T-helper 1 cell treated with Interleukin-12 subunit alpha and Interleukin-12 subunit beta and Interleukin-4 antibody, amounts not matched to agents 30 μg/mL and 1 μg/mL, for 36 hours (primary cell): ENCODE data around the gene SHROOM4.

Experiments used
- H3K27ac Mint-ChIP-seq: one replicate; pipeline ENCODE4 v1.8.0; 2021; ENCODE audit warnings: mild to moderate bottlenecking, mixed read lengths
- H3K27me3 Mint-ChIP-seq: one replicate; pipeline ENCODE4 v1.8.0; 2021; ENCODE audit warnings: low read depth, mixed read lengths
- H3K36me3 Mint-ChIP-seq: one replicate; pipeline ENCODE4 v1.8.0; 2021; ENCODE audit warnings: low read depth, mixed read lengths
- H3K4me1 Mint-ChIP-seq: one replicate; pipeline ENCODE4 v1.8.0; 2021; ENCODE audit warnings: low read depth, mixed read lengths
- H3K4me3 Mint-ChIP-seq: one replicate; pipeline ENCODE4 v1.8.0; 2021; ENCODE audit warnings: mild to moderate bottlenecking, moderate library complexity, mixed read lengths
- H3K9me3 Mint-ChIP-seq: one replicate; pipeline ENCODE4 v1.8.0; 2021; ENCODE audit warnings: mixed read lengths

SHROOM4 gene

GRCh38 chrX:50765986-50766385, 48.0 kb downstream of the SHROOM4 start:
- Mint-ChIP-seq H3K4me3 (no peak overlapping the region), H3K36me3 (no peaks in the 10 kb centered on the region), H3K27ac (no peak overlapping the region), H3K27me3 (no peaks in the 10 kb centered on the region), H3K4me1 (no peaks in the 10 kb centered on the region), H3K9me3 (no peaks in the 10 kb centered on the region)

- Mint-ChIP-seq H3K4me3 (no peak overlapping the region), H3K27me3 (no peaks in the 10 kb centered on the region), H3K4me1 (no peaks in the 10 kb centered on the region), H3K27ac (no peak overlapping the region), H3K36me3 (no peaks in the 10 kb centered on the region), H3K9me3 (no peaks in the 10 kb centered on the region)
Measured at GRCh38 chrX:50762578-50762977, 51.4 kb downstream of the SHROOM4 start.

- Mint-ChIP-seq H3K4me1 (no peaks in the 10 kb centered on the region), H3K4me3 (no peak overlapping the region), H3K27me3 (no peaks in the 10 kb centered on the region), H3K9me3 (no peaks in the 10 kb centered on the region), H3K36me3 (no peaks in the 10 kb centered on the region), H3K27ac (no peak overlapping the region)
Measured at GRCh38 chrX:50756276-50756675, 57.7 kb downstream of the SHROOM4 start.

DNA sequence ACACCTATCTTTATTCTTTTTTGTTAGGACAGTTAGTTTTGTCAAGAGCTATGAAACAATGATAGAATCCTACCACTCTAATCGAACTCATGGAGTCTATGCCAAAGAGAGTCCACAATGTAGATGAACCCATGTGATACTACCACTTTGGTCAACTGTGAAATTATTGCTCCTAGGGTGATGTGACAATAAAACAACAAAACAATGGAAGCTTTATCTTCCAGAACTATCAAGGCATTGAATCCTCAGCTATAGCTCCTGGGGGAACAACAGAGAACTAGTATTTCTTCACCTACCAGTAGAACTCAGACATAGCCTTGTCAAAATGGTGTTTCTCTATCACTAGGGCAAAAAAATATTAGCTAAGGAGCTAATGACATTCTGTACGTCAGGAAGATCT, 62.9 kb downstream of the SHROOM4 start:
- H3K4me3 Mint-ChIP-seq = no peak overlapping the region
- H3K36me3 Mint-ChIP-seq = no peaks in the 10 kb centered on the region
- H3K27ac Mint-ChIP-seq = no peak overlapping the region
- H3K27me3 Mint-ChIP-seq = no peaks in the 10 kb centered on the region
- H3K4me1 Mint-ChIP-seq = no peaks in the 10 kb centered on the region
- no peaks in the 10 kb centered on the region for H3K9me3 Mint-ChIP-seq

- H3K4me3 Mint-ChIP-seq = no peak overlapping the region
- no peak overlapping the region for H3K27ac Mint-ChIP-seq
- H3K9me3 Mint-ChIP-seq = no peaks in the 10 kb centered on the region
- H3K36me3 Mint-ChIP-seq = no peaks in the 10 kb centered on the region
- peaks cover 4% of the 10 kb centered on the region for H3K27me3 Mint-ChIP-seq
- no peaks in the 10 kb centered on the region for H3K4me1 Mint-ChIP-seq
Measured at GRCh38 chrX:50747471-50747900, 66.5 kb downstream of the SHROOM4 start.

- Mint-ChIP-seq H3K4me3 (no peak overlapping the region), H3K36me3 (no peaks in the 10 kb centered on the region), H3K4me1 (no peaks in the 10 kb centered on the region), H3K27me3 (no peaks in the 10 kb centered on the region), H3K27ac (no peak overlapping the region), H3K9me3 (no peaks in the 10 kb centered on the region)
Measured at GRCh38 chrX:50736656-50737055, 77.3 kb downstream of the SHROOM4 start.

DNA sequence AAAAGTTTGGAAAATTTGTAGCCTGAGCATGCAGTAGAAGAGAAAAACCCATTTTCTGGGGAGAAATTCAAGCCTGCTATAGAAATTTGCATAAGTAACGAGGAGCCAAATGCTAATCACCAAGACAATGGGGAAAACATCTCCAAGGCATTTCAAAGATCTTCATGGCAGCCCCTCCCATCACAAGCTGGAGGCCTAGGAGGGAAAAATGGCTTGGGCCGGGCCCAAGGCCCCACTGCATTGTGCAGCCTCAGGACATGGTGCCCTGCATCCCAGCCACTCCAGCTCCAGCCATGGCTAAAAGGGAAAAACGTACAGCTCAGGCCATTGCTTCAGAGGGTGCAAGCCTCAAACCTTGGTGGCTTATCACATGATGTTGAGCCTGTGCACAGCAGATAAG, 87.7 kb downstream of the SHROOM4 start:
- H3K9me3 Mint-ChIP-seq = no peaks in the 10 kb centered on the region
- H3K4me1 Mint-ChIP-seq = no peaks in the 10 kb centered on the region
- no peaks in the 10 kb centered on the region for H3K36me3 Mint-ChIP-seq
- H3K27me3 Mint-ChIP-seq = no peaks in the 10 kb centered on the region
- no peak overlapping the region for H3K4me3 Mint-ChIP-seq
- H3K27ac Mint-ChIP-seq = no peak overlapping the region

DNA sequence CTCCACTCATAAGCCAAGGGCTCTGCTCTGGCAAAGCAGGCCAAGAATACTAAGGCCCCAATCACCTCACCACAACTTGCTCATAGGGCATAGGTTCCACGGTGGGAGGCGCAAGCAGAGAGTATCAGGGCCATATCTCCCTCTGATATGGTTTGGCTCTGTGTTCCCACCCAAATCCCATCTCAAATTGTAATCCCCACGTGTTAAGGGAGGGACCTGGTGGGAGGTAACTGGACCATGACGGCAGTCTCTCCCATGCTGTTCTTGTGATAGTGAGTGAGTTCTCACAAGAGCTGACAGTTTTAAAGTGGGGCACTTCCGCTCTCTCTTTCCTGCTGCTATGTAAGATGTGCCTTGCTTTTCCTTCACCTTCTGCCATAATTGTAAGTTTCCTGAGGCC, 88.7 kb downstream of the SHROOM4 start:
- no peaks in the 10 kb centered on the region for H3K27me3 Mint-ChIP-seq
- H3K9me3 Mint-ChIP-seq = no peaks in the 10 kb centered on the region
- H3K4me1 Mint-ChIP-seq = no peaks in the 10 kb centered on the region
- no peaks in the 10 kb centered on the region for H3K36me3 Mint-ChIP-seq
- no peak overlapping the region for H3K27ac Mint-ChIP-seq
- H3K4me3 Mint-ChIP-seq = no peak overlapping the region

- no peaks in the 10 kb centered on the region for H3K27me3 Mint-ChIP-seq
- H3K4me3 Mint-ChIP-seq = no peak overlapping the region
- H3K9me3 Mint-ChIP-seq = no peaks in the 10 kb centered on the region
- no peaks in the 10 kb centered on the region for H3K4me1 Mint-ChIP-seq
- H3K27ac Mint-ChIP-seq = no peak overlapping the region
- H3K36me3 Mint-ChIP-seq = no peaks in the 10 kb centered on the region
Measured at GRCh38 chrX:50723006-50723405, 91.0 kb downstream of the SHROOM4 start.

GRCh38 chrX:50721764-50722521, 92.1 kb downstream of the SHROOM4 start:
- Mint-ChIP-seq H3K27ac (no peak overlapping the region), H3K9me3 (no peaks in the 10 kb centered on the region), H3K27me3 (no peaks in the 10 kb centered on the region), H3K4me1 (no peaks in the 10 kb centered on the region), H3K4me3 (no peak overlapping the region), H3K36me3 (no peaks in the 10 kb centered on the region)

- Mint-ChIP-seq H3K27ac (no peak overlapping the region), H3K4me3 (no peak overlapping the region), H3K36me3 (no peaks in the 10 kb centered on the region), H3K9me3 (no peaks in the 10 kb centered on the region), H3K27me3 (no peaks in the 10 kb centered on the region), H3K4me1 (no peaks in the 10 kb centered on the region)
Measured at GRCh38 chrX:50719614-50720013, 94.4 kb downstream of the SHROOM4 start.

DNA sequence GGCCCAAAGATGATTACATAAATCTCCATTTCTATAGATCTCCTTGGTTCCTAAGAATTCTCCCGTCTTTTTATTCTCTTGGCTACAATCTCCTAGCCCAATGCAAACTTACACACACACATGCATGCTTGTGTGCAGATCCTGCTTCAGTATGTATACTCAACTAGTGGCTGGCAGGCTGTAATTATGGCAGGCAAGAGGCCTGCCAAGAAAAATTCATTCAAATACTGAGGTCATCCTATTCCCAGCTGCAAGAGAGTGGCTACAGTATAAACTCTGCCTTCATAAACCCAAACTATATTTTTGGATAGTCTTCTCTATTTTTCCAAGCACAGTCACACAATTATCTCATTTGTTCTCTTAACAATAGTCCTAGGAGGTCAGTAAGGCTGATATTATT, 95.2 kb downstream of the SHROOM4 start:
- Mint-ChIP-seq H3K27ac (no peak overlapping the region), H3K36me3 (no peaks in the 10 kb centered on the region), H3K4me3 (no peak overlapping the region), H3K27me3 (no peaks in the 10 kb centered on the region), H3K9me3 (no peaks in the 10 kb centered on the region), H3K4me1 (no peaks in the 10 kb centered on the region)

GRCh38 chrX:50716706-50717105, 97.3 kb downstream of the SHROOM4 start:
- Mint-ChIP-seq H3K36me3 (no peaks in the 10 kb centered on the region), H3K27ac (no peak overlapping the region), H3K9me3 (no peaks in the 10 kb centered on the region), H3K4me1 (no peaks in the 10 kb centered on the region), H3K27me3 (no peaks in the 10 kb centered on the region), H3K4me3 (no peak overlapping the region)

- Mint-ChIP-seq H3K4me1 (no peaks in the 10 kb centered on the region), H3K4me3 (no peak overlapping the region), H3K9me3 (no peaks in the 10 kb centered on the region), H3K27me3 (no peaks in the 10 kb centered on the region), H3K36me3 (no peaks in the 10 kb centered on the region), H3K27ac (no peak overlapping the region)
Measured at GRCh38 chrX:50712777-50713176, 101.2 kb downstream of the SHROOM4 start.

GRCh38 chrX:50711907-50712306, 102.1 kb downstream of the SHROOM4 start:
- no peaks in the 10 kb centered on the region for H3K9me3 Mint-ChIP-seq
- H3K4me1 Mint-ChIP-seq = no peaks in the 10 kb centered on the region
- no peaks in the 10 kb centered on the region for H3K27me3 Mint-ChIP-seq
- H3K36me3 Mint-ChIP-seq = no peaks in the 10 kb centered on the region
- no peak overlapping the region for H3K4me3 Mint-ChIP-seq
- H3K27ac Mint-ChIP-seq = no peak overlapping the region
